ENCODE data around the gene ZWILCH. TPM values are rescaled to one million over a fixed set of nuclear protein-coding genes. Genes with fewer than 3 reads are reported as not detected.

ZWILCH gene
- total RNA-seq, 2 experiments from 2014 or later, result 36.9 to 50.2 TPM

DNA sequence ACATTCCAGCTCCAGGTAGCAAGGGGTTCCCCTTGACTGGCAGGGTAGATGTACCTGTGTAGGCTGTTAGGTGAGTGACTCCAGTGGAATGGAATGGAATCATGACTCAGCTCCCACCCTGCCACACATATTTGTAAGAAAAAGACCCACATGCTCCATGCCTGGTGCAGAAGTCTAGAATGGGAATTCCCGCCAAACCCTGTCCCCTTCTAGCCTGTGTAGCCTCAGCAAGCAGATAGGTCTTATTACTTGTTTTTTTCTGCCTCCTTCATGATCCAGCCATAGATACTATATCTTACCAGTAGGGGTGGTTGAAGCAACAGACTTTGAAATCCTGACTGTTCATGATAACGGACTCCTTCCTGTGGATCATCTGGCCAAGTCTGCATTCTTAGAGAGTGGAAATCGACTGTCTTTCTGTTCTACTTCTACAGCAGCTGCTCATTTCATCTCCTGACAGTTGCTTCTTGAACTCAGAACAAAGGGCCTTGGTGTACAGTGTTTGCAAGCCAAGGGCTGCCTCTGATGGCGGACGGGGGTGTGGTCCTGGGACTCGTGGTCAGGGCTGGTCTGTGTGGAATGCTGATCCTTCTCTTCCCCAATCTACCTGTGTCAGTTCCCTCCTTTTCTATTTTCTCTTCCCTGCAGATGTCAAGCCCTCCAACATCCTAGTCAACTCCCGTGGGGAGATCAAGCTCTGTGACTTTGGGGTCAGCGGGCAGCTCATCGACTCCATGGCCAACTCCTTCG, 23.8 kb upstream of the ZWILCH start:
- no peak overlapping the region for H2AFZ ChIP-seq (ENCODE audit: low read length)
- no peak overlapping the region for H3K4me3 ChIP-seq (ENCODE audit: low read depth, low read length, poor library complexity, severe bottlenecking)
- peaks cover 50% of the 10 kb centered on the region for H3K36me3 ChIP-seq (ENCODE audit: insufficient read depth, low read length)
- H4K20me1 ChIP-seq (ENCODE audit: insufficient read depth, low read length), result no peaks in the 10 kb centered on the region
- BruUV-seq (replicated peaks), result no TSS peak
- H3K9me2 ChIP-seq (ENCODE audit: insufficient read depth, low read length), result no peaks in the 10 kb centered on the region
- TF ChIP-seq EZH2phosphoT487 (IDR thresholded peaks at IDR 0.05; ENCODE audit: borderline replicate concordance, low read depth, low read length), result no peak
- TF ChIP-seq CTCF (conservative IDR thresholded peaks at IDR 0.05; ENCODE audit: low read length), result no peak
- DNase-seq (ENCODE audit: low spot score), result no peak
- H3K4me1 ChIP-seq (ENCODE audit: insufficient read depth, low read length, poor library complexity, severe bottlenecking), result no peaks in the 10 kb centered on the region
- intact Hi-C loops (cut with micrococcal nuclease; ENCODE audit: unreplicated experiment), result no loop called here
- H3K4me2 ChIP-seq (ENCODE audit: low read length), result no peak overlapping the region
- H3K9me3 ChIP-seq (ENCODE audit: low read length), result no peaks in the 10 kb centered on the region
- H3K79me2 ChIP-seq (ENCODE audit: insufficient read depth, low read depth, low read length), result no peaks in the 10 kb centered on the region
- CTCF ChIA-PET (ENCODE audit: unreplicated experiment), result interaction anchor here (0.6 kb wide), 1 partner anchor 95 kb away, joined by 3 read pairs; no protein-coding TSS in a partner anchor
- no peak overlapping the region for H3K27ac ChIP-seq (ENCODE audit: low read depth, low read length, poor library complexity, severe bottlenecking)
- POLR2A ChIA-PET, result interaction anchor here (1.2 to 1.3 kb wide), 2 partner anchors 9 to 10 kb away, joined by 3 to 5 read pairs; no protein-coding TSS in a partner anchor

GRCh38 chr15:66482539-66482938, 22.6 kb upstream of the ZWILCH start:
- CTCF ChIA-PET (ENCODE audit: unreplicated experiment), result no interaction called here
- DNase-seq (ENCODE audit: low spot score), result no peak
- POLR2A ChIA-PET, result interaction anchor here (1.2 kb wide), 1 partner anchor 10 kb away, joined by 5 read pairs; no protein-coding TSS in a partner anchor
- no peaks in the 10 kb centered on the region for H4K20me1 ChIP-seq (ENCODE audit: insufficient read depth, low read length)
- H3K4me1 ChIP-seq (ENCODE audit: insufficient read depth, low read length, poor library complexity, severe bottlenecking), result no peaks in the 10 kb centered on the region
- peaks cover 63% of the 10 kb centered on the region for H3K36me3 ChIP-seq (ENCODE audit: insufficient read depth, low read length)
- H3K4me2 ChIP-seq (ENCODE audit: low read length), result no peak overlapping the region
- no peak for TF ChIP-seq EZH2phosphoT487 (IDR thresholded peaks at IDR 0.05; ENCODE audit: borderline replicate concordance, low read depth, low read length)
- TF ChIP-seq CTCF (conservative IDR thresholded peaks at IDR 0.05; ENCODE audit: low read length), result no peak
- no TSS peak for BruUV-seq (replicated peaks)
- intact Hi-C loops (cut with micrococcal nuclease; ENCODE audit: unreplicated experiment), result no loop called here
- no peak overlapping the region for H2AFZ ChIP-seq (ENCODE audit: low read length)
- no peak overlapping the region for H3K27ac ChIP-seq (ENCODE audit: low read depth, low read length, poor library complexity, severe bottlenecking)
- H3K9me3 ChIP-seq (ENCODE audit: low read length), result no peaks in the 10 kb centered on the region
- no peaks in the 10 kb centered on the region for H3K79me2 ChIP-seq (ENCODE audit: insufficient read depth, low read depth, low read length)
- H3K4me3 ChIP-seq (ENCODE audit: low read depth, low read length, poor library complexity, severe bottlenecking), result no peak overlapping the region
- H3K9me2 ChIP-seq (ENCODE audit: insufficient read depth, low read length), result no peaks in the 10 kb centered on the region

- intact Hi-C loops (cut with micrococcal nuclease; ENCODE audit: unreplicated experiment), result no loop called here
- BruUV-seq (replicated peaks), result no TSS peak
- Histone ChIP-seq H3K79me2 (ENCODE audit: insufficient read depth, low read depth, low read length) (no peaks in the 10 kb centered on the region), H3K9me3 (ENCODE audit: low read length) (no peaks in the 10 kb centered on the region), H3K4me2 (ENCODE audit: low read length) (no peak overlapping the region), H3K36me3 (ENCODE audit: insufficient read depth, low read length) (peaks cover 69% of the 10 kb centered on the region), H3K4me1 (ENCODE audit: insufficient read depth, low read length, poor library complexity, severe bottlenecking) (no peaks in the 10 kb centered on the region), H4K20me1 (ENCODE audit: insufficient read depth, low read length) (no peaks in the 10 kb centered on the region), H2AFZ (ENCODE audit: low read length) (no peak overlapping the region), H3K27ac (ENCODE audit: low read depth, low read length, poor library complexity, severe bottlenecking) (no peak overlapping the region), H3K9me2 (ENCODE audit: insufficient read depth, low read length) (no peaks in the 10 kb centered on the region), H3K4me3 (ENCODE audit: low read depth, low read length, poor library complexity, severe bottlenecking) (no peak overlapping the region)
- no peak for TF ChIP-seq EZH2phosphoT487 (IDR thresholded peaks at IDR 0.05; ENCODE audit: borderline replicate concordance, low read depth, low read length)
- no peak for TF ChIP-seq CTCF (conservative IDR thresholded peaks at IDR 0.05; ENCODE audit: low read length)
- CTCF ChIA-PET (ENCODE audit: unreplicated experiment), result no interaction called here
- POLR2A ChIA-PET, result no interaction called here
- DNase-seq (ENCODE audit: low spot score), result no peak
Observed at GRCh38 chr15:66483131-66483566, 22.0 kb upstream of the ZWILCH start.
